Vein endothelial cell (primary cell): ENCODE data around the gene PAK2. TPM values are rescaled to one million over a fixed set of nuclear protein-coding genes. Genes with fewer than 3 reads are reported as not detected.

Experiments used
- small RNA-seq: library from RNA; depleted of rRNA; stranded (forward); fragments of <200 nt; gene quantifications from one replicate; pipeline ENCODE3, GENCODE V24; 2012
- total RNA-seq: library from RNA; depleted of rRNA; stranded (reverse); fragments of >200 nt; gene quantifications from 2 replicates; pipeline ENCODE4 v1.2.3, GENCODE V29; 2012

PAK2 gene
- total RNA-seq = 67.6 and 72.5 TPM in 2 replicates

DNA sequence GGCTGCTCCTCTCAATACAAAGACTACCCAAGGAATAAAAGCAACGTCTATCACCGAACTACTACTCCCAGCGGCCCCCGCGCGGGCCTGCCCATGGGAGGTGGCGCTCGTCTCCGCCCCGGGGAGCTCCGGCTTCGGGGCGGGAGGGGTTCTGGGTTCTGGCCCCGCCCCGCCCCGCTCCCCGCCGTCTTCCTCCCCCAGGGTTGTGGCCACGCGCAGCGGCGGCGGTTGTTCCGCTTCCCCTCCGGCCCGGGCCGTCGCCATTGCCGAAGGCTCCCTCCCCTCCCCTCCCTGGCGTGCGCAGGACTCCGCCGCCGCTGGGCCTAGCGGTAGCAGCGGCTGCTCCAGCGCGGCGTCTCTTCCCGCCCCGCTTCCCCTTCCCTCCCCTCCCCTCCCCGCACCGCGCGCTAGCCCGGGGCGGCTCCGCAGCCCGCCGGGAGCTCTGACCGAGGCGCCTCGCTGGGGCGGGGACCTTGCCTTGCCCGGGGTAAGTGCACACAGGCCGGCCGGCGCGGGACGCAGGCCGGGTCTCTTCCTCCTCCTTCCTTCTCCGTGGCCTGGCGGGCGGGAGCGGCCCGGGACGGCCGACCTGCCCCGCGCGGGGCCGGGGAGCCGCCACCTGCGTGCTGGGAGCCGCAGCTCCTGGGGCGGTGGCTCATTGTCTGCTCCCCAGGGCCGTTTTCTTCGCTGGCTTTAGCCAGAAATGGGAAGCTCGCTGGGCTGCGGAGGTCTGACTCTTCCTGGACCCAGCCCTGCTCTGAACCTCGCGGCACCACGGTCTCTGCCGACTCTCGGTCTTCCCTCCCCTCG is at the start of gene PAK2:
TSS of gene PAK2 (plus strand) at position 187 of the 810 bp plus-strand sequence. CDS start 42,790 bp downstream, outside the sequence.

DNA sequence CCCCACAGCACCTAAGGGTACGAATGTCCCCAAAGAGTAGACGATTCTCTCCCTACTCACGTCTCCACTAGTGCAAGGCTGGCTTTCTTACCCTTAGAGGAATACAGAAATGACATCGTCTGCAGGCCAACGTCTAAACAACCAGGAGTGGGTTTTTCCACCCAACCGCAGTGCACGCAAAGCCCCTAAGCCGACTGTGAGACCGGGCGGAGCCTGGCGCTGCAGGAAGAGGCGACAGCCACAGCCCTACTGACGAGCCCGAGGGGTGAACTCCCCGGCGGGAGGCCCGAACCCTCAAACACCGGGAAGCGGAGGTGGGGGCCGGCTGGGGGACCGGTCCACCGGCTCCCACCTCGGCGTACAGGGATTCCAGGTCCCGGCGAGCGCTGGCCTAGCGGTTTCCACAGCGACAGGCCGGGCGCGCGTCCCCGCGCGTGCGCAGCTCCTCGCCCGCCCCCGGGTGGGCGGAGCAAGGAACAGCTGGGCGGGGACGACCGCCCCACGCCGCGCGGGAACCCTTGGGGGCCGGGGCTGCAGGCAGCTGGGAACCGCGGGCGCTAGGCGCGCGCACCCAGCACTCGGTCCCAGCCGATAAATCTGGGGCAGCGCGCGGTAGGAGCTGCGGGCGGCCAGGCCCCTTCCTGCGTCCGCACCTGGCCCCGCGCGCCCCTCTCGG is 27.7 kb upstream of the PAK2 start, which contains the start of the genes CEP19 and PIGX:
TSS of gene CEP19 (minus strand) at position 413 of the 676 bp plus-strand sequence. CDS start 3,593 bp downstream, outside the sequence.
TSS of gene PIGX (plus strand) at position 540 of the 676 bp plus-strand sequence.

GRCh38 chr3:196867507-196868296 is 128.0 kb downstream of the PAK2 start, which contains the start of gene SENP5:
SENP5 (plus strand) TSS chr3:196867920; CDS start chr3:196885182, 17,262 bp downstream.

Small RNA genes within 50 kb of the gene (small RNA-seq; reads per million reads assigned to genes)
- gene RNU4-89P (not detected), gene RNU6-42P (0.82 reads per million, percentile 51 among the genes with 10 or more reads in this experiment), gene RNU6-646P (not detected)

Other genes with a start within 250 kb of the PAK2 start
- gene RNF168, start 236.1 kb upstream of the PAK2 start, total RNA-seq = 20.3 and 27.0 TPM in 2 replicates
- not detected in 2 replicates for gene SMCO1, start 224.5 kb upstream of the PAK2 start, total RNA-seq
- gene WDR53, start 171.3 kb upstream of the PAK2 start, total RNA-seq = 6.0 and 6.2 TPM in 2 replicates
- 10.8 and 16.6 TPM in 2 replicates for gene FBXO45, start 171.2 kb upstream of the PAK2 start, total RNA-seq
- 12.7 and 13.0 TPM in 2 replicates for gene NRROS, start 100.2 kb upstream of the PAK2 start, total RNA-seq
- gene CEP19, start 27.6 kb upstream of the PAK2 start, total RNA-seq = 1.3 and 2.3 TPM in 2 replicates
- 13.7 and 23.8 TPM in 2 replicates for gene PIGX, start 27.5 kb upstream of the PAK2 start, total RNA-seq
- 42.5 and 54.0 TPM in 2 replicates for gene SENP5, start 128.1 kb downstream of the PAK2 start, total RNA-seq
- gene NCBP2, start 202.7 kb downstream of the PAK2 start, total RNA-seq = 49.2 and 49.6 TPM in 2 replicates
- gene PIGZ, start 229.0 kb downstream of the PAK2 start, total RNA-seq = 6.0 and 6.2 TPM in 2 replicates